NCI-H2081 treated with DMSO at 0.1 percent for 48 hours (cell line): ENCODE data around the gene SEC24A.
A peak's percentile ranks its signal among the peaks of the same experiment; 100 is the strongest.
"Not testable (repeated sequence)": the region's sequence is repeated elsewhere in the genome, so short reads cannot be mapped to it uniquely, and the experiment has no call there.

Experiments used
- DNase-seq: peaks from one replicate; lab custom pipeline; 2025; lab: John Stamatoyannopoulos, UW

SEC24A gene

DNA sequence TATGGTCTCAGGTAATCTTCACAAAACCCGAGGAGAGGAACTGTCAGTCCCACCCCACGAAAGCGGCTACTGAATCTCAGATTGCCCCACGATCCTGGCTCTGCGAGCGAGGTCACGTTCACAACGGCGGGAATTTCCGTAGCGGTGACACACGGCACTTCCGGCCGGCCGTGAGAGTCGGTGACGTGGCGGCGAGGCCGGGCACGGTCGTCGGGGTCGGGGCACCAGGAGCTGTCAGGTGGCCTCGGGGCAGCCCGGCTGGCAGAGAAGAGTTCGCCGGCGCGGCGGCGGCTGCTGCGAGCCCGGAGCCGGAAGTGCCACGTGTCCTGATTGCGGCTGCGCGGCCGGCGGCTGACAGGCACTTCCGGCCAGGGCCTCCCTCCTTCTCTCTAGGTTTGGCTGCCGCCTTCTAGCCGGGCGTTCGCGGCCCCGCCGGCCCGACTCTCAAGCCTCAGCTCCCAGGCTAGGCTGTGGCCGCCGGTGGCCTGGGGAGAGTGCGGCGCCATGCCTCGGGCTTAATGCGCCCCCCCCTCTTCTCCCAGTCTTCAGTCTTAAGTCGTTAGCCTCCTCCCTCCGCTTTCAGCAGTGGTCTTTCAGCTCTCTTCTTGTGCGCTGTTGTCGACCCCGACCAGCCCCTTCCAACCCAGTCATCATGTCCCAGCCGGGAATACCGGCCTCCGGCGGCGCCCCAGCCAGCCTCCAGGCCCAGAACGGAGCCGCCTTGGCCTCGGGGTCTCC is at the start of gene SEC24A:
TSS of gene SEC24A (plus strand) at position 361 of the 738 bp plus-strand sequence. CDS start at position 653, 292 bp downstream.
- peak; percentile 20 for DNase-seq

DNA sequence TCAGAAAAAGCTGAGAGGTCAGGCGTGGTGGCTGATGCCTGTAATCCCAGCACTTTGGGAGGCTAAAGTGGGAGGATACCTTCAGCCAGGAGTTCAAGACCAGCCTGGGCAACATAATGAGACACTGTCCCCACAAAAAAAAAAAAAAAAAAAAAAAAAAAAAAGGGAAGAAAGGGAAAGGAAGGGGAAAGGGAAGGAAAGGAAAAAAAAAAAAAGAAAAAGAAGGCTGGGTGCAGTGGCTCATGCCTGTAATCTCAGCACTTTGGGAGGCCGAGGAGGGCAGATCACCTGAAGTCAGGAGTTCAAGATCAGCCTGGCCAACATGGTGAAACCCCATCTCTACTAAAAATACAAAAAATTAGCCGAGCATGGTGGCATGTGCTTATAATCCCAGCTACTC is 48.8 kb upstream of the SEC24A start:
- DNase-seq: not testable (repeated sequence)

DNA sequence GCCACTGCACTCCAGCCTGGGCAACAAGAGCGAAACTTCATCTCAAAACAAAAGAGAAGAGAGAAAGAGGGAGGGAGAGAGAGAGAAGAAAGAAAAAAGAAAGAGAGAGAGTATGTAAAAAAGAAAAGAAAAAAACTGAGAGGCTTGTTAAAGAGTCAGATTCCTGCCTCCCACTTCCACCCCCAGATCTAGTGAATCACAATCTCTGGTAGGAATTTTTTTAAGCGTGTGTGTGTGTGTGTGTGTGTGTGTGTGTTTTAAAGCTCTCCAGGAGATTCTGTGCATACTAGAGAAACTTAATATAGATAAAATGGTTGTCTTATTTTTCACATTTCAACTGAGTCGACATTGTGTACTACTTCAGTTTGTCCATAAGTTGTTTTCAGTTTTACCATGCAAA is 48.0 kb upstream of the SEC24A start:
- no peak for DNase-seq

DNA sequence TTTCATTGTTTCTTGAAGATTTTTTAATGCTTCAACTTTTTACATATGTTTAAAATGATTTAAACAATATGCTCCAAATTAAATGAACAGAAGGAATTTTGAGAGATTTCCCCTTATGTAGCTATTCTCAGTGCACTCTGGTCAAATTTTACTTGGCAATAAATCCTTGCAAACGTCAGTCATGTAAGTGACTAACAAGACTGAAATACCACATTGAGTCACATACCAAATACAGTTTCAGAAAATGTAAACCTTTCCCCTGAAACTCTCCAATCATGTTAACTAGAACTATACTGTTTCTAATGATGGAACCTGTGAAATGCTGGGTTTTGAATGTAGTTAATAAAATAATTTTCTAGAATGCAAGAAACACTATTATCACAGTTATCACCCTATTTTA is 45.5 kb upstream of the SEC24A start:
- DNase-seq: no peak

DNA sequence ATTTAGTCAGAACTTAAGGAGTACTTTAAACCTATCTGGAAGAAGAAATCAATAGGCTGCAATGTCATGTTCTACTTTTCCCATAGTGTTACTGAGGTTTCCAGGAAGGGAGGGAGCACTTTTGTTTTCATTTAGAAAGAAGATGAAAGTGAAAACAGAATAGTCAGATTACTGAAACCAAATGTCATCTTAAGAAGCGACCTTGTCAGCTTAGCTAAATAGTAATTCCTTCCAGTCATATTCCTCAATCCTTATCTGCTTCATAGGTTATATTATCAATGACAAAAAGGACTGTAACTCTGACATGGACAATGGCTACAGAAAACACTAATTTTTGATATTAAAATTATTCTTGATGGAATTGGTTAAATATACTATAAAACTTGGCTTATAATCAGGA is 43.7 kb upstream of the SEC24A start:
- no peak for DNase-seq

DNA sequence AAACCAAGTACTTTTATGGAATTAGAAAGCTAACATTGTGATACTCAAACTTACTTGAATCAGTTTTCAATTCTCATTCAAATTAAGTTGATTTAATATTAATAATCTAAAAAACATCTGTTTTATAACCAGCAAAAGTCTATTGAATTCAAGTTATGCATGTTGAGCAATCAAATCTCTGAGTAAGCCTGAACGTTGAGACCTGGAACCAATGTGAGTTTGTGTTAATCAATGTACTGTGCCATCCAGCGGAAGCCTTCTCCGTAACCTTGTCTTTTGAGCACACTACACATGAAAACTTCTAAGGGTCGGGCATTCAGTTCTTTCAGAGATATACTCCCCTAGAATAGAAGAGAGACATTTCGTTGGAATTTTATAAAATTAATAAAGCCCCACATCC is 41.9 kb upstream of the SEC24A start:
- DNase-seq: no peak

DNA sequence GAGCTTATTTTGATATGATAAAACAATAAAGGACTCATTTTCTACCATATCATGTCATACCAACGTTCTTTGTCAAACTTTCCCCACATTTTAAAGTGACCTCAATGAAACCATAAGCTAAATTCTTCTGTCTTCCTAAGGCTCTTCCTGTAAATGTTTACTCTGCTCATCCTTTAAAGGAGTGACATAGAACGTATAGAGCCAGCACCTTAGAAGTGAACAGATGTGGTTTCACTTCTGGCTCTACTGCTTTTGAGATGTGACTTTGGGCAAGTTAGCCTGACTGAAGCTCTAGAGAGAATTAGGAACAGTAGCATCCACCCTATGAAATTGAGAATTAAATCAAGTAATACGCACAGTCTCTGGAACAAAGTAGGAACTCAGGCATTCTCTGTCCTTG is 40.0 kb upstream of the SEC24A start:
- DNase-seq: no peak

DNA sequence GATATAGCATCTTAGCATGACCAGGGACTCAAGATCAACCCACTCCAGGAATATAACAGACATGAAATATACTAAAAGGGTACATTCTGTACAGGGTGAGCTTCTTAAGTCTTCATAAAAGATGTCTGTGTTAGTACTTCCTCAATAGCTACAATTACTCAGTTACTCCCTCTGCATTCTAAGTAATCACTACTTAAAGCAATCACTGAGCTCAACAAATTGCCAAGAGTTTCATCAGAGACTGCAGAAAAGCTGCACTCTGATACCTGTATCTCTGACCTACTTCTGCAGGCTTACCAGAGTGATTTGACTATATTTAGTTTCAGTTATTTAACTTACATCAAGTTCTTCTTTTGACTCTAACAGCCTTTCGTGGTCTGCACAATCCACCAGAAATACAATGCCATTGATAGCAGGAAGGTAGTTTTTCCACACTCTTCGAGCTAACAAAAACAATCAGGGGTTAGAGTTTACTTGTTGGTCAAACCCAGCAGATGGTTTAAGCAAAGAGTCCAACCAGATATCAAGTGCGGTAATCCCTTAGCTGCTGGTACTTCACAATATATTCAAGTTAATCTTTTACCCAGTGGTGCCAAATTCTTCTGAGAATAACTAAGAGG is 39.2 kb upstream of the SEC24A start:
- DNase-seq: no peak

DNA sequence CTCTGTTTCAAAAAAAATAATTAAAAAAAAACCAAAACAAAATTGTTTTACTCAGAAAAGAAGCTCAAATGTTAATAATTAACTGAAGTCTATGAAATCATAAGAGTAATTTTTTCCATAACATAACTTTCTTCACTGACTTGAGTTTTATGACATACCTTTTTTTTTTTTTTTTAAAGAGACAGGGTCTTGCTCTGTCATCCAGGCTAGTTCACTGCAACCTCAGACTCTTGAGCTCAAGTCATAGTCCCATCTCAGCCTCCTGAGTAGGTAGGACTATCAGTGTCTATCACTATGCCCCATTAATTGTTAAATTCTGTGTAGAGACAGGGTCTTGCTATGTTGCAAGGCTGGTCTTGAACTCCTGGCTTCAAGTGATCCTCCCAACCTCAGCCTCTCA is 37.9 kb upstream of the SEC24A start:
- DNase-seq: no peak

DNA sequence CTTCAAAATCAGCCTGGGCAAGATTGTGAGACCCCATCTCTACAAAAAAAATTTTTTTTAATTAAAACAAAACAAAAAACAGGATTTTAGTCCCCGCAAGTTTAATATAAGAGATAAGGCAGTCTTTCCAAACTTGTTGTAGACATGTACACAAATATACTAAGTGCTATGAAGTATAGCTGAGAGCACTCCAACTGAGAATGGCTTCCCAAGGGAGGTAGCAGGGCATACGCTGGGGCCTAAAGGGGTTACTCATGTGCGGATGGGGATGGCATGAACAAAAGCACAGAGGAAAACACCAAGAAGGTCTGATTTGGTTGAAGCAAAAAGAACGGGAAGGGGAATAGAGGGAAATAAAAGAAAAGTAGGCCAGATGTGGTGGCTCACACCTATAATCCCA is 37.1 kb upstream of the SEC24A start:
- DNase-seq: no peak

DNA sequence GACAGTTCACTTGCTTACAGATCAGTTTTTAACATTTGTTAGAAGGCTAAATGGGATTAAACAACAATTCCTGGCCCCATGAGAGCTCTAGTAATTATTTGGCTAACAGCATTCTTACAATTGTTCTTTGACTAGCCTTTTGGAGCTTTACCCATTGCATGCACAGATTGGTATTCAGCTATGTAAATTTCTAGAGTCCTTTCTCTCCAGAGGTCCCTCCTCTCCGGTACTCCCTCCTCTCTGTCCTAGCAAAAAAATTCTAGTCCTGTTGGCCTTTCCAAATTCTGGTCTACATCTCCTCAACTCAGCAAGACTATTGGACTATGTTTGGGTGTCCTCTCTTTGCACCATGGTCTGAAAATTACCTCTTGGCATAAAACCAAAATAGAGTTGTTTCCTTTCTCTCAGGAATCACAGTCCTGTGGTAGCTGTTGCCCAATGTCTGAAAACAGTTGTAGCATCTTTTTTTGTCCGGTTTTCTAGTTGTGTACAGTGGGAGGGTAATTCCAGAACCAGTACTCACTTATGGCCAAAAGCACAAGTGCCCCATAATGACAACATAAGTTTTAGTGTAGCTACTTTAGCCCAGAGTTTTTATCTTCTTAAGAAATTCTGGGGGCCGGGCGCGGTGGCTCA is 34.0 kb upstream of the SEC24A start:
- DNase-seq: no peak

DNA sequence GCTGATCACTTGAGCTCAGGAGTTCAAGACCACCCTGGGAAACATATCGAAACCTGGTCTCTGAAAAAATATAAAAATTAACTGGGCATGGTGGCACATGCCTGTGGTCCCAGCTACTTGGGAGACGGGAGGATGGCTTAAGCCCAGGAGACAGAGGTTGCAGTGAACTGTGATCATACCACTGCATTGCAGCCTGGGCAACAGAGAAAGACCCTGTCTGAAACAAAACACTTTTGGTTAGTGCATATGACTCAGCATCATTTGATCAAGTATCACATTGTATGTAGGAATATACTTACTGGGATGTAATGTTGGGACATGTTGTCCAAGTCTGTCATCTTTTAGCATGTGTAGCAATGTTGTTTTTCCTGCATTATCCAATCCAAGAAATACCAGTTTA is 28.0 kb upstream of the SEC24A start:
- no peak for DNase-seq

DNA sequence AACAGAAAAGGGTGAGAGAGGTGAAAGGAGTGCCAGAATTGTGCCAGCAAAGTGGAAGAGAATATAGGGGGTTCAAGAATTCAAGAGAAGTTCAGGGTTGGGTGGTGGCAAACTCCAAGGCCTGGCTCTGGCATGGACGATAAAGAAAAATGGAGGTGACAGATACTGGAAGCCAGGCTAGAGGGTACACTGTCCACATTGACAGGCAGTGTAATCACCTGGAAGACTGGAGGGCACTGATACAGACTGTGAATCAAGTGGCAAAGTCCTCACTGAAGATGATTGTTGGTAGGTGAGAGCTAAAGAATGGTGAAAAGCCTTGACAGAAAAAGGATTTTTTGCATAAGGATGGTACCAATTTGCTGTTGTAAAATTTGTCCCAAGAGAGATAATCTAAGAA is 23.0 kb upstream of the SEC24A start:
- no peak for DNase-seq

DNA sequence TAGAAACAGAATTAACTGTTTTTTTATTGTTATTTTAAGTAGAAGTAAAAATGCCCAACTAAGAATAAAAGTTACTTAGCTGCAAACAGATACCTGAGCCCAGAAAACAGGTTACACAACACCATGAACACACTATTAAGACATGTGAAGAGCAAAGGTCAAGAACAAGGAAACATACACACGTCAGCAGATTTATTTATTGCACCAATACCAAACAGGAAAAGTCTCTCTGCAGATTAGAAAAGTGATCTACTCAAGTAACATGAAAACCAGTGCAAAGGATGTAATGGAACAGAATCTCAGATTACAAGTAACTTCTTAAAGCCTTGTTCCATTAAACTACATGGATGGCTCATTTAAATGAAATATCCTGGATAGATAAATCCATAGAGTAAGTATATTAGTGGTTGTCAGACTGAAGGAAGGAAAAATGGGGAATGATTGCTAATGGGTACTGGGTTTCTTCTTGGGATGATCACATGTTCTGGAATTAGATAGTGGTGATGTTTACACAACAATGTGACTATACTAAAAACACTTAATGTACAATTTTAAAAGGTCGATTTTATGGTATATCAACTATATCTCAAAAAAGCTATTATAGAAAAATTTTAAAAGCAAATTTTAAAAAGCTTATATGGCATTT is 22.1 kb upstream of the SEC24A start:
- DNase-seq: no peak

DNA sequence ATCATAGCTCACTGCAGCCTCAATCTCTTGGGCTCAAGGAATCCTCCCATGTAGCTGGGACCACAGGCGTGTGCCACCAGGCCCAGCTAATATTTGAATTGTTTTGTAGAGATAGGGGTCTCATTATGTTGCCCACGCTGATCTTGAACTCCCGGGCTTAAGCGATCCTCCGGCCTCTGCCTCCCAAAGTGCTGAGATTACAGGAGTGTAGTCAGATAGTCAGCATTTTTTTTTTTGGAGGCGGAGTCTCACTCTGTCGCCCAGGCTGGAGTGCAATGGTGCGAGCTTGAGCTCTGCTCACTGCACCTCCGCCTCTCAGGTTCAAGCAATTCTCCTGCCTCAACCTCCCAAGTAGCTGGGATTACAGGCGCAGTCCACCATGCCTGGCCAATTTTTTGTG is 14.4 kb upstream of the SEC24A start:
- no peak for DNase-seq

DNA sequence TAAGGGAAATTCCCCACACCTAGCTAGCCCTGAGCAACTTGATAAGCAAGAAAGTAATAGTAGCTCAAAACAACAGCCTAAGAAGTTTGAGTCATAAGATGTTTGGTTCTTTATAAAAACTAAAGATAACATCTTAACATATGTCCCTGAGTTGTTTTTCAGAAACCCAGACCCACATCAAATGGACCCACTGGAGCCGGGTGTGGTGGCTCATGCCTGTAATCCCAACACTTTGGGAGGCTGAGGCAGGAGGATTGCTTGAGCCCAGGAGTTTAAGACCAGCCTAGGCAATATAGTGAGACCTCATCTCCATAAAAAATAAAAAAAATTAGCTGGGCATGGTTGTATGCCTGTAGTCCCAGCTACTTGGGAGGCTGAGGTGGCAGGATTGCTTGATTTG is 13.2 kb upstream of the SEC24A start:
- not testable (repeated sequence) for DNase-seq

DNA sequence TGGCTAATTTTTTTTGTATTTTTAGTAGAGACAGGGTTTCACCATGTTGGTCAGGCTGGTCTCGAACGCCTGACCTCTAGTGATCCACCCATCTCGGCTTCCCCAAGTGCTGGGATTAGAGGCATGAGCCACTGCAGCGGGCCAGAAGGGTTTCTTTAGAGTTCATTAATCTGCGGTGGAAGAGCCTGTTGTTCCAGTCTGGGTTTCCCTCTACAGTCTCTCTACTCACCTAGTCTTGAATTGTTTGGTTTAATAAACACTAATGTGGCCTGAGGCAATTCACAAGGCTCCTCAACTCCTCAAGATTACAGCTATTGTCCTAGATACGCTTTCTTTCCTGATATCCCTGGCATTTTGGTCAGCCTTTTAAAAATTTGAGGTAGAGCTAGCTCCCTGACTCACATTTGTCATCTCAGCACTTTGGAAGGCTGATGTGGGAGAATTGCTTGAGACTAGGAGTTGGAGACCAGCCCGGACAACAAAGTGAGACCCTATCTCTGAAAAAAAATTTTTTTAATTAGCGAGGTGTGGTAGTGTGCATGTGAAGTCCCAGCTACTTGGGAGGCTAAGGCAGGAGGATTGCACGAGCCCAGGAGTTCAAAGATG is 11.4 kb upstream of the SEC24A start:
- no peak for DNase-seq

DNA sequence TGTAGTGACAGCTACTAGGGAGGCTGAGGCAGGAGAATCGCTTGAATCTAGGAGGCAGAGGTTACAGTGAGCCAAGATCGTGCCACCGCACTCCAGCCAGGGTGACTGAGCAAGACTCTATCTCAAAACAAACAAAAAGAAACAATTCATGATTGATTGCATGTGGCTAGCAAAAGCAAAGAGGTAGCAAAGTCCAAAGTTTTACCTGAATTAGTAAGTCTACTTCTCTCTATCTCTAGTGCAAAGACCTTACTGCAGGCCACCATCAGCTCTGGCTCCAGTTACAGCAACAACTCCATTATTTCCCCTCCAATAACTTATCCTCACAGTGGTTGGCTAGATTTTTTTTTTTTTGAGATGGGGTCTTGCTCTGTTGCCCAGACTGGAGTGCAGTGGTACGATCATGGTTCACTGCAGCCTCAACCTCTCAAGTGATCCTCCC is 9.8 kb upstream of the SEC24A start:
- no peak for DNase-seq

DNA sequence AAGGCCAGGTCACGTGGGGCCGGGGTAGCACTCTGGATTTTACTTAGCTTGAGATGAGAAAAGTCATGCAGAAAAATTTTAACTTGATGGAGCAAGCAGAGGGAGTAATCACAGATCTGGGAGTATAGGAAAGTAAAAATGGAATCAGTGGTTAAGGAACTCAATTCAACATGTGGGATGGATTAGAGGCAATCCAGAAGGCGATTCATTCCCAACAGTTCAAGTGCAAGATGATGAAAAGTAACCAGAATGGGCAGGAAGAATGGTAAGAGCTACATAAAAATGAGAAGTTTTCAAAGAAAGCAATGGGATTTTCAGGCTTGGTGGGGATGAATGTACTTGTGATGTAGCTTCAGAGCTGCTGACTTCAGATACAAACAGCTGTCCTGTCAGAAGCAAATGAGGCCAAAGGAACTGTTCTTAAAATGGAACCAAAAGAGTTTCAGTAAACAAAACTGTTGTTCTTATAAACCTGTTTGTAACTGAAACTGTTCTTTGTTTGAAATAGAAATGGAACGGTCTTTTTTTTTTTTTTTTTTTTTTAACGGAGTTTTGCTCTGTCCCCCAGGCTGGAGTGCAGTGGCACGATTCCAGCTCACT is 5.6 kb upstream of the SEC24A start:
- no peak for DNase-seq

DNA sequence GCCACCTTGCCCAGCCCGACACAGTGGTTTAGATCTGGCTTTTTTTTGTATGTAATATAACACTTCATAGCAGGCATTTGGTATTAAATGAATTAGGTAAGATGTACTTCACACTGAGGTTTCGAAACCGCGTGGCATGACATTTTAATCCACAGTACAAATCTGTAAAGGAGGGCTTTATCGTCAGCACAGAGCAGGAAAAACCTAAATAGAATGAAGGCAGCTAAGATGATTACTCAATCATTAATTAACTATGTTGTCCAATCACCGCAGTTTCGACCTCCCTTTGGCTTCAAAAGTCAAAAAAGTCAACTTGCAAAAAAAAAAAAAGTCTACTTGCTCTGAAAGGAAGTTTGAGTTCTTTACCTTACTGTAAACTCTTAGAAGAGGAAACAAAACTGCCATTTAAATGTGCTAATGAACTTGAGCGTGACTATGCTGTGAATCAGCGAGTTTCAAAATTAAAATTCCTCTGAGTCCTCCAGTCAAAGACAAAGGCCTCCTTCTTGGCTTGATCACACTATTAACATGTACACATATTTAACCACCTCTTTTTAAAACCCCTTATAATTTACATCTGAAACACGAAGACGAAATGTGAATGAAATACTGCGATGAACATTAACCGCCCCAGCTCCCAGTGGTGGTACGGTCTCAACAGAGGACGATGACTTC is 698 bp upstream of the SEC24A start:
- DNase-seq: no peak

DNA sequence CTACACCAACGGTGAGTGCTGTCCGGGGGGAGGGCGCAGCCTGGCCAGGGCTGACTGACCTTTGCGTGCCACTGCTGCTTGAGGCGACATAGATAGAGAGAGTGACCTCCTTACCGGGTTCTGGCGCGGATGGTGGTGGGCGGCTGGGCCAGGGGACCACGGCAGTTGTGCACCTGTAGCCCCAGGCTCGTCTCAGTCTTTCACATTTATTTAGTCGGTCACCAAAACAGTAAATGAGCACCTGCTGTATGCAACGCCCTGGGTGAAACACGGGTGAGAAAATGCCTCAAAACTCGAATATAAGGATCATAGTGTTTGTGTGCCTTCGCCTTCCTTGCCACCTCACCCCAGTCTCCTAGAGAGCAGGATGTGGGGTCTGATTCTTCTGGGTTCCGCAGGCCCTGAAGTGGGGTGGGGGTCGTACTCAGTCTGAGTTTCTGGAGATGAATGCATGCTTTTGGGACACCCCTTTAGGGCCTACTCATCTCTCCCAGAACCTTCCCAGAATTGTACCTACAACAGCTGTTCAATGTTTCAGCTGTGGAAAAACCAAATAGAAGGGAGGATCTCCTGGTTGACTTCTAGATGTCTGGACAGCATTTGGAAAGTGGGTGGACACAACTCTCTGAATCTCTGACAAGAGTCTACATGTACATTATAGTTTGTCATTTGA is 714 bp downstream of the SEC24A start:
- DNase-seq: no peak
